Bronchial epithelial cell (primary cell): ENCODE data around the gene NMU. TPM values are rescaled to one million over a fixed set of nuclear protein-coding genes. Genes with fewer than 3 reads are reported as not detected.

Experiments used
- DNase-seq: peaks from one replicate; pipeline ENCODE4 v3.0.0-alpha.2; 2010; ENCODE audit warnings: low read depth
- FAIRE-seq: peaks from 2 replicates; lab custom pipeline; 2011; peaks lifted over from hg19 to GRCh38; lab: Jason Lieb, UNC
- H3K27me3 ChIP-seq: 2 replicates; pipeline ENCODE4 v1.5.1; 2011; ENCODE audit warnings: low read length; ENCODE audit not compliant: control insufficient read depth, insufficient read depth
- H3K36me3 ChIP-seq: 2 replicates; pipeline ENCODE4 v1.5.1; 2011; ENCODE audit warnings: low read length; ENCODE audit not compliant: control insufficient read depth, insufficient read depth
- H3K4me3 ChIP-seq: 2 replicates; pipeline ENCODE4 v1.5.1; 2011; ENCODE audit warnings: mild to moderate bottlenecking, low read depth, low read length, control low read depth
- CTCF ChIP-seq: IDR thresholded peaks from 2 replicates; pipeline ENCODE4 v1.5.1; 2011; ENCODE audit warnings: mild to moderate bottlenecking, moderate library complexity, low read length, control low read depth, inconsistent platforms; ENCODE audit not compliant: insufficient read depth, severe bottlenecking
- total RNA-seq: library from RNA; depleted of rRNA; stranded (reverse); fragments of >200 nt; gene quantifications from 2 replicates; pipeline ENCODE4 v1.2.1, GENCODE V29; 2014

The NMU gene
- total RNA-seq, 1 donor from 2014 or later, result 4.2 TPM

- TF ChIP-seq CTCF, result no peak
- no peaks in the 10 kb centered on the region for H3K27me3 ChIP-seq
- FAIRE-seq (no peak), DNase-seq (no peak)
- peak overlapping the region; percentile 82 for H3K4me3 ChIP-seq
- H3K36me3 ChIP-seq, result no peaks in the 10 kb centered on the region
Observed at GRCh38 chr4:55546506-55546755, 89.7 kb downstream of the NMU start.

- Histone ChIP-seq H3K36me3 (no peaks in the 10 kb centered on the region), H3K27me3 (no peaks in the 10 kb centered on the region), H3K4me3 (peak overlapping the region; percentile 82)
- DNase-seq (peak; percentile 30), FAIRE-seq (no peak)
- TF ChIP-seq CTCF, result no peak
Observed at GRCh38 chr4:55545641-55546505, 90.2 kb downstream of the NMU start.

Other genes with a start within 250 kb of the NMU start
- 75.8 and 108 TPM in 2 replicates for gene TMEM165, start 240.3 kb downstream of the NMU start, total RNA-seq
- 20.8 and 29.7 TPM in 2 replicates for gene CLOCK, start 89.4 kb downstream of the NMU start, total RNA-seq
- gene PDCL2, start 44.1 kb downstream of the NMU start, total RNA-seq, result not detected in 2 replicates
- not detected in 2 replicates for gene EXOC1L, start 183.5 kb upstream of the NMU start, total RNA-seq
- gene EXOC1, start 217.3 kb upstream of the NMU start, total RNA-seq, result 36.9 and 47.2 TPM in 2 replicates